NCI-H146 treated with DMSO at 0.1 percent for 48 hours (cell line): ENCODE data around the gene ACOX1.

ENCODE experiments used
- DNase-seq: peaks from one replicate; lab custom pipeline; 2025; ENCODE audit not compliant: unreplicated experiment; lab: John Stamatoyannopoulos, UW

Gene ACOX1

GRCh38 chr17:76008630-76009425 lies 29.9 kb upstream of the ACOX1 start:
- no peak for DNase-seq

DNA sequence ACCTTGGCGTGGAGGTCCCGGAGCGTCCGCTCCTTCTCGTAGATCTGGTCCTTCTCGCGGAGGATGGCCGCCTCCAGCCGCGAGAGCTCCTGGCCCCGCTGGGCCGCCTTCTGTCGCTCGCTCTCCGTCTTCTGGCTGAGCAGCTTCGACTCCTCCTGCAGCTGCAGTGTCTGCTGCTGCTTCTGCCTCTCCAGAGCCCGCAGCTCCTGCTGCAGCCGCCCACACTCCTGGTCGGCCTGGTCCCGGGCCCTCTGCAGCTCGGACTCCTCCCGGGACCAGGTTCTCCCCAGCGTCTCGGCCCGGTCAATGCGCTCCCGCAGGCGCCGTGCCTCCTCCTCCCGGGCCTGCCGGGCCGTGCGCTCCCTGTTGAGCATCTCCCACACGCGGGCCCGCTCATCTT lies 29.2 kb upstream of the ACOX1 start:
- DNase-seq, result no peak

DNA sequence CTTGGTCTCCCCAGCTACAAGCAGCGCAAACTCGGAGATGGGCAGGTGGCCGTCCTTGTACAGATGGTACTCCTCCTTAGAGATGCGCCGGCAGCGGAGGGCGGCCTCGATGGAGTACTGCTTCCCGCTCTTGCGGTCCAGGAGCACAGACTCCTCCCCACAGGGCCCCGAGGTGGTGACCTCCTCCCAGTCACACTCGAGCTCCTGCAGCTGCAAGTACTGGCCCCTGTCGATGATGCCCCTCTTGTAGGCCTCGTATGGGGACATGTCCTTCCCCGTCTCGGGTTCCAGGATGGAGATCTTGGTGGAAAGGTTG lies 28.8 kb upstream of the ACOX1 start:
- DNase-seq, result no peak

GRCh38 chr17:76007131-76007849 lies 28.3 kb upstream of the ACOX1 start:
- no peak for DNase-seq

DNA sequence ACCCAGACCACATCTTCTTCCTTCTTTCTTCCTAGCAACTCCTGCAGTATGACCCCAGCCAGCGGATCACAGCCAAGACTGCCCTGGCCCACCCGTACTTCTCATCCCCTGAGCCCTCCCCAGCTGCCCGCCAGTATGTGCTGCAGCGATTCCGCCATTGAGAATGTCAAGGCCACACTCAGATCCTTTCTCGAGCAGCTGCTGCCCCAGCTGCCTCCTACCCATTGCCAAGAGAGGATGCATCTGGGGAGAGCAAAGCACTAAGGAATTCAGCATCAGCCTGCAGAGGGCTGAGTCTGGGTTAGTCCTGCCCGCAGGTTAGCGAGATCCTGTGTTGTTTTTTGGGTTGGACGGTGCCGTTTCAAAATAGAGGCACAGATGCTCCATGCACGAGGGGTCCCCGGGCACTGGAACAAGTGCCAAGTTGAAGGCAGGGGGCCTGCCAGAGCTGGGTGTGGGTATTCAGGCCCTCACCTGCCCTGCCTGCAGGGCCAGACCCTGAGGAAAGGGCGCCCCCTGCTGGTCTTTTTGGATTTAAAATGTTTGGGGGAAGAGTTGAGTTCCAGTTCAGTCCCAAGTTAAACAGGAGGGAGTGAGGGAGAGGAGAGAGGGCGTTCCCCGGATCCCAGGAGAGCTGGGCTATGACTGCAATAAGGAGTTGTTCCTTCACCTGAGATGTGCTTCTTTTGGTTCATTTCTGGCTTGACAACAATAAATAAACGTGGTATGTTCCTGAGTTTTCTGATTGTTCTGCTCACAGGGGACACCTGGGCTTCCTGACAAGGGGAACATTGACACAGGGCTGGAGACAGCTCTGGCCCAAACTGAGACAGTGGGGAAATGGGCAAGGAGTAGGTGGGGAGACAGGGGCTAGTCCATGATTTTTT lies 26.5 kb upstream of the ACOX1 start:
- DNase-seq, result peak; percentile 34

GRCh38 chr17:76004750-76005262 lies 25.8 kb upstream of the ACOX1 start:
- no peak for DNase-seq

GRCh38 chr17:76003915-76004314 lies 24.9 kb upstream of the ACOX1 start:
- no peak for DNase-seq

DNA sequence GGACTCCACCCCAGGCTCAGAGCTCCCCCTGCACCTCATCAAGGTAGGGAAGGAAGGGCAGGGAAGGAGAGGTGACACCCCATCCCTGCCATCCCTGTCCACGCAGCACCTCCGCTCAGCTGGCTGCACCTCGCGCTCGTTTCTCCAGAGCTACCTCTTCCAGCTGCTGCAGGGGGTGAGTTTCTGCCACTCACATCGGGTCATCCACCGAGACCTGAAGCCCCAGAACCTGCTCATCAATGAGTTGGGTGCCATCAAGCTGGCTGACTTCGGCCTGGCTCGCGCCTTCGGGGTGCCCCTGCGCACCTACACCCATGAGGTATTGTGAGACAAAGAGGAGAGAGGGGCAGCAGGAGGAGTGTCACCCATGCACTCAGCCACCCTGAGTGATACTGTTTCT lies 23.1 kb upstream of the ACOX1 start:
- no peak for DNase-seq

DNA sequence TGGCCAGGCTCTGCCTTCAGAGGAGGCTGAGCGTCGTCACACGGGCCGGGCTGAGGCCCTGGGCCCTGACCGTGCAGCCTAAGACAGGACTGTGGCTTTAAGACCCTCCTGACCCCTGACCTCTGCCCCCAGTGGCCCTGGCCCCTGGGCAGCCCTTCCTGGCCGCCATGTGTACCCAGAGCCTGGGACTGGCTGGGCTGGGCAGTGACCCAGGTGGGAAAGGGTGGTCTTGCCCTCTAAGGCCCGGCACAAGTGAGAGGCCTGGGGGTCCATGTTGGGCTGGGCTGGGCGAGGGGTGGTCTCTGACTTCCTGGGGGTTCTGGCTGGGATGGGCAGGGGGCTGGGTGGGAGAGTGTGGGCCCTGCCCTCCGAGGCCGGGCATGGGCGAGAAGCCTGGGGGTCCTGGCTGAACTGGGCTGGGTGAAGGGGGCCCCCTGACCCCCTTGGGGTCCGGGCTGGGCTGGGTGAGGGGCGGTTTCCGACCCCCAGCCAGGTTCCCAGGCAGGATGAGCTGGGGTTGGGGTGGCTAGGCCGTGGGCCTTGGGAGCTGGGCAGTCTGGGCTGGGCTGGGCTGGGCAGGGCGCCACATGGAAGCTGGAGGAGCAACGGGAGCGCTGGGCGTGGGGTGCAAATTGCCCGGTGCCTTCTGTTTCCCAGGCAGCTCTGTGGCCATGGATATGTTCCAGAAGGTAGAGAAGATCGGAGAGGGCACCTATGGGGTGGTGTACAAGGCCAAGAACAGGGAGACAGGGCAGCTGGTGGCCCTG lies 22.0 kb upstream of the ACOX1 start, which contains the start of gene CDK3:
CDK3 (plus strand) TSS at position 101 of the 767 bp plus-strand sequence; CDS start at position 672, 571 bp downstream.
- no peak for DNase-seq

GRCh38 chr17:76000016-76000754 lies 21.2 kb upstream of the ACOX1 start:
- DNase-seq, result no peak

DNA sequence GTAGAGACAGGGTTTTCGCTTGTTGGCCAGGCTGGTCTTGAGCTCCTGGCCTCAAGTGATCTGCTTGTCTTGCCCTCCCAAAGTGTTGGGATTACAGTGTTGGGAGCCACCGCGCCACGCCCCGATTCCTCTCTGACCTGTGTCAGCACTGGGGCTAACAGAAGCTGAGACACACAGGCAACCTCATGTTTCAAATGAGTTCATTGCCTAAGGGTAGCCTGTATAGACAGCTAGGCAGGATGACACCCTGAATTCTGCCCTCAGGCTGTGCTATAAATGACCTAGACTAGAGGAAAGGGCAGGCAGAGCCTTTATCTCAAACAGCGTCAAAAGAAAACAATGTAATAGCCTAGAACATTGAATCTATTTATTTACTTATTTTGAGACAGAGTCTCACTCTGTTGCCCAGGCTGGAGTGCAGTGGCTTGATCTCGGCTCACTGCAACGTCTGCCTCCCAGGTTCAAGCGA lies 19.4 kb upstream of the ACOX1 start:
- peak; percentile 73 for DNase-seq

DNA sequence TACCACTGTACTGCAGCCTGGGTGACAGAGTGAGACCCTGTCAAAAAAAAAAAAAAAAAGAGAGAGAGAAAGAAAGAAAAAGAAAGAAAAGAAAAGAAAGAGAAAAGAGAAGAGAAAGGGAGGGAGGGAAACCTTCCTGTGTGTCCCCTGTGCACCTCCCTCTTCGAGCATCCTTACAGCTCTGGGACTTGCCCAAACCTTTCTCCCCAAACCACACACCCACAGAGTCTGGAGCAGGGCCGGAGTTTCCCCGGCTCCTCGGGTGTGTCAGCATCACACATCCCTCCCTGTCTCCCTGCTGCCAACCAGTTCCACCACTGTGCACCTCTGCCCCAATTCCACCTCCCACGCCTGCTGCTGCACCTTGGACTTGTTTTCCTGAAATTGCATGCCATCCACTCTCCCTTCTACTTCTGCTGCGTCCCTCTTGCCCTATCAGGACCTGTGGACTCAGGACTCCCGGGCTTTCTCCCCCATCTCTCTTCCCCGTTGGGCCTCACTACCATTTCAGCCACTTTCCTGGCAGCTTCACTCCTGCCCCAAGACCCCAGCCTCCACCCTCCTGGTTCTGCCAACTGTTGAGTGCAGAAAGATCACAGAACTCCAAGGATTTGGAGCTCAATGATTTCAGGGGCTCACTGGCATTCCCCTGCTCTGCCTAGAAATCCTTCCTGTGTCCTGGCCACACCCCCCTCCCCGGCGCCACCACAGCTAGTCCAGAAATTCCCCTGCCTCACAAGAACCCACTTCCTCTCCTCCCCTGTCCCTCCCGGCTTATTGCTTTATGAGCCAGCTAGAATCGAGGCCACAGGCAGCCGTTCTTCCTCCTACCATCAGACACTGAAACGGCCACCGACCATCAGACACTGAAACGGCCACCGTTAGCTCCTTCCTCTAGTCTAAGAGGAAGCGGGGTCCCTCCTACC lies 18.0 kb upstream of the ACOX1 start:
- DNase-seq, result no peak

DNA sequence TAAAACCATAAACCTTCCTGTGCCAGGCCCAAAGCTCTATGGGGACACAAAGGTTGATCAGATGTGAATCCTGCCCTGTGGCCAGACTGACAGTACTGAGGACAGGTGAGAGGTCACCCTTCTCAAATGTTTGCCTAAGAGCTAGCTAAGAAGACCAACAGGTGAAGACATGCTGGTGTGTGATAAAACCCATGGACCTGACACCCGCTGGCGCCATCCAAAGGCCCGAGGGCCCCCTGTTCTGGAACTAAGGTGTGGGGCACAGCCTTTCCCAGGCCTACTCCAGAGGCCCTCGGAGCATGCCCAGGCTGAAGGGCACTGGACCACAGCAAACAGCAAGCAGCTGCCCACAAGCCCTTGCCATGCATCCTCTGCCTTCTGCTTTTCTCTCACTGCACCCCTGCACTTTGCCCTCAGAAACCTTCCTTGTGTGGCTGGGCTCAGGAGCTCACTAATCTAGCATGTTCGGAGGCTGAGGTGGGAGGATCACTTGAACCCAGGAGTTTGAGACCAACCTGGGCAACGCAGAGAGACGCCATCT lies 16.5 kb upstream of the ACOX1 start:
- DNase-seq, result no peak

DNA sequence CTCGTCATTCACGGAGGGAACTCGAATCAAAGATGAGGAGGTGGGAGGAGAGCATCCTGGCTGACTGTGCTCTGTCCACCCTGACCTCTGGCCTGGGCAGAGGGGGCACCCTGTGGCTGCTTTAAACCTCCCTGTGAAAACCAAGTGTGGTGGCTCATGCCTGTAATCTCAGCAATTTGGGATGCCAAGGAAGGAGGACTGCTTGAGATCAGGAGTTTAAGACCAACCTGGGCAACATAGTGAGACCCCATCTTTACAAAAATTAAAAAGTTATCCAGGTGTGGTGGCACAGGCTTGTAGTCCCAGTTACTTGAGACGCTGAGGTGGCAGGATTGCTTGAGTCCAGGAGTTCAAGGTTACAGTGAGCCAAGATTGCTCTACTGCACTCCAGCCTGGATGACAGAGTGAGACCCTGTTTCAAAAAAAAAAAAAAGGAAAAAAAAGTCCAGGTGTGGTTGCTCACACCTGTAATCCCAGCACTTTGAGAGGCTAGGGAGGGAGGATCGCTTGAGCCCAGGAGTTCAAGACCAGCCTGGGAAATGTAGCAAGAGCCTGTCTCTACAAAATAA lies 15.9 kb upstream of the ACOX1 start:
- no peak for DNase-seq

DNA sequence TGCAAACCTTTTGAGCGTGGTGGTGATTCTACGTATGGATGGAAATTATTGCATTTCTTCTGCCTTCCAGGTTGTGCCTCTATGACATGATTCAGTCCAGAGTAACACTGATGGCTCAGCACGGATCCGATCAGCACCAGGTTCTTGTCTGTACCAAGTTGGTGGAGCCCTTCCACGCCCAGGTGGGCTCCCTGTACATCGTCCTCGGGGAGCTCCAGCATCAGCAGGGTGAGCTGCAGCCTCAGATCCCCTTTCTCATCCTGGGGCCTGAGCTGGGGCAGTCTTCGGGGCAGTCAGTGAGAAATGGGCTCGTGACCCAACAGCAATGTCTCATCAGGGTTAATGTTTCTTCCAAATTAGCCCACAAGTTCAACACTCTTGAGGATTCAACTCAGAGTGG lies 12.4 kb upstream of the ACOX1 start:
- no peak for DNase-seq

DNA sequence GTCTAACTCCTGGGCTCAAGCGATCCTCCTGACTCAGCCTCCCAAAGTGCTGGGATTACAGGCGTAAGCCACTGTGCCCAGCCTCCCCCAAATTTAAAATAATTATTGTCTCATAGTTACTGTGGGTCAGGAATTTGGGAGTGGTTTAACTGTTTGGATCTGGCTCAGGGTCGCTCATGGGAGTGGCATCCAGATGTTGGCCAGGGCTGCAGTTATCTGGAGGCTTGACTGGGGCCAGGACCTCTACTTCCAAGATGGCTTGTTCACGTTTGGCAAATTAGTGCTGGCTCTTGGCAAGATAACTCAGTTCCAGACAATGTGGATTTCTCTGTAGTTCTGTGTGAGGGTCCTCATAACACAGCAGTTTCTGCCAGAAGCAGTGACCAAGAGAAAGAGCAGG lies 8.1 kb upstream of the ACOX1 start:
- no peak for DNase-seq

GRCh38 chr17:75985986-75986385 lies 7.0 kb upstream of the ACOX1 start:
- DNase-seq, result no peak

GRCh38 chr17:75983501-75984181 lies 4.7 kb upstream of the ACOX1 start:
- DNase-seq, result no peak
